Panc1 (cell line): Measurements from ENCODE around the gene RWDD4. TPM values are rescaled to one million over a fixed set of nuclear protein-coding genes. Genes with fewer than 3 reads are reported as not detected.

ENCODE experiments used
- ATAC-seq: fragments of 200-7000 bp; cut with Tn5 transposase; 2 replicates; pipeline ENCODE4 v1.9.1; 2020; ENCODE audit warnings: mild to moderate bottlenecking, moderate library complexity
- BruUV-seq: library from RNA; stranded (reverse); fragments of 400-500 nt; replicated peaks from 2 replicates; lab custom pipeline; 2021; lab: Mats Ljungman, UMichigan
- CTCF ChIA-PET: fragments of 300-600 bp; sonication (Branson Sonifier 250); formaldehyde crosslinking; loops from one replicate; lab custom pipeline; 2022; ENCODE audit warnings: antibody characterized with exemption; lab: Charles Lee
- POLR2A ChIA-PET: fragments of 300-600 bp; sonication (Branson Sonifier 250); formaldehyde crosslinking; loops from one replicate; lab custom pipeline; 2022; ENCODE audit warnings: antibody characterized with exemption; lab: Charles Lee
- DNase-seq: peaks from one replicate; pipeline ENCODE4 v3.0.0-alpha.2; 2010; ENCODE audit warnings: low read depth, low spot score
- H3K27ac ChIP-seq: 2 replicates; pipeline ENCODE4 v1.5.1; 2011; ENCODE audit warnings: mild to moderate bottlenecking, low read length, inconsistent platforms
- H3K27me3 ChIP-seq: fragments of 200-500 bp; sonication (Bioruptor generic); 2 replicates; pipeline ENCODE4 v1.6.0; 2014; ENCODE audit warnings: low read length, inconsistent platforms; ENCODE audit not compliant: control insufficient read depth, insufficient read depth
- H3K36me3 ChIP-seq: fragments of 200-500 bp; sonication (Bioruptor generic); 2 replicates; pipeline ENCODE4 v1.5.1; 2014; ENCODE audit warnings: inconsistent platforms, mild to moderate bottlenecking, low read length, moderate library complexity; ENCODE audit not compliant: control insufficient read depth, insufficient read depth
- H3K4me1 ChIP-seq: 2 replicates; pipeline ENCODE4 v1.5.1; 2011; ENCODE audit warnings: inconsistent platforms, mild to moderate bottlenecking, low read length, moderate library complexity; ENCODE audit not compliant: control insufficient read depth, insufficient read depth
- H3K4me3 ChIP-seq, 2 experiments: 2 replicates each; pipeline ENCODE4 v1.5.1; 2011 to 2012; ENCODE audit warnings: low read depth in 2 of 2, low read length in 2 of 2, mild to moderate bottlenecking in 2 of 2, inconsistent platforms in 1 of 2, moderate library complexity in 1 of 2
- H3K9me3 ChIP-seq: fragments of 200-500 bp; sonication (Bioruptor generic); 2 replicates; pipeline ENCODE4 v1.5.1; 2014; ENCODE audit warnings: low read depth, mild to moderate bottlenecking, inconsistent platforms, low read length, moderate library complexity; ENCODE audit not compliant: control insufficient read depth, insufficient read depth
- POLR2AphosphoS5 ChIP-seq: IDR thresholded peaks from 2 replicates; pipeline ENCODE4 v1.6.1; 2012; ENCODE audit warnings: mild to moderate bottlenecking, low read depth, low read length, moderate library complexity
- SIN3A ChIP-seq: IDR thresholded peaks from 2 replicates; pipeline ENCODE4 v1.6.1; 2012; ENCODE audit warnings: low read depth, mild to moderate bottlenecking, low read length, moderate library complexity, borderline replicate concordance; ENCODE audit not compliant: insufficient read depth
- TCF7L2 ChIP-seq: IDR thresholded peaks from 2 replicates; pipeline ENCODE4 v1.6.1; 2011; ENCODE audit warnings: mild to moderate bottlenecking, low read depth, low read length, inconsistent platforms
- in situ Hi-C: cut with HindIII; loops from 2 replicates; pipeline ENCODE4 v1.10.0; 2016; ENCODE audit warnings: low sequenced_read_pairs, low pct_unique_long_range_greater_than_20kb
- intact Hi-C: fragments of 100-400 bp; cut with micrococcal nuclease; formaldehyde crosslinking; loops from one replicate; pipeline ENCODE4 v1.10.0; 2022; ENCODE audit not compliant: unreplicated experiment
- total RNA-seq: library from RNA; stranded (reverse); gene quantifications from one replicate; pipeline ENCODE4 v1.2.1, GENCODE V29; 2021; ENCODE audit not compliant: unreplicated experiment
- TF ChIP-seq, protein P1 (sequence below), 2 experiments: IDR thresholded peaks; 2 replicates each; pipeline ENCODE4 v1.6.1; 2011 to 2012; ENCODE audit warnings: low read depth in 2 of 2, control low read depth in 1 of 2, low read length in 1 of 2, mild to moderate bottlenecking in 1 of 2, moderate library complexity in 1 of 2; ENCODE audit not compliant: insufficient read depth in 1 of 2
- TF ChIP-seq, protein P2 (sequence below): fragments of 450-650 bp; IDR thresholded peaks from 2 replicates; pipeline ENCODE4 v1.5.1; 2017; ENCODE audit warnings: mild to moderate bottlenecking

RWDD4 gene
- total RNA-seq, 1 experiment from 2014 or later: 27.4 TPM

DNA sequence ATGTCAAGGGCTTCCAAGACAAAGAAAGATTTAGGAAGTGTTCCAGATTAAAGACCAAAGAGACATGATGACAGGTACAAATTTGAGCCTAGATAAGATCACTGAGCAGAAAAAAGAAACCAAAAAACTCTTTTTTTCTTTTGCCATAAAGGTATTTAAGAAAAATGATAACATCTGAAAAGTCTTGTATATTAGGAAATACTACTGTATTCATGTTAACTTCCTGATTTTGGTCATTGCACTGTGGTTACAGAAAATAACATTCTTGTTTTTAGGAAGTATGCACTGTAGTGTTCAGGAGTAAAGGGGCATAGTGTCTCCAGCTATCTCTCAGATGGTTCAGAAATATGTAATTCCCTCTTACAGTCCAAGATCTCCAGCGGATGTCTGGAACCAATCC lies 37.1 kb downstream of the RWDD4 start:
- in situ Hi-C loops (no loop called here), intact Hi-C loops (no loop called here)
- Histone ChIP-seq H3K4me3 (no peak overlapping the region), H3K27me3 (no peaks in the 10 kb centered on the region), H3K9me3 (no peaks in the 10 kb centered on the region), H3K36me3 (no peaks in the 10 kb centered on the region), H3K27ac (no peak overlapping the region), H3K4me1 (no peaks in the 10 kb centered on the region)
- POLR2A ChIA-PET: no interaction called here
- DNase-seq: no peak
- no peak for ATAC-seq
- TF ChIP-seq TCF7L2 (no peak), SIN3A (no peak), POLR2AphosphoS5 (no peak)
- TF ChIP-seq, protein P1, sequence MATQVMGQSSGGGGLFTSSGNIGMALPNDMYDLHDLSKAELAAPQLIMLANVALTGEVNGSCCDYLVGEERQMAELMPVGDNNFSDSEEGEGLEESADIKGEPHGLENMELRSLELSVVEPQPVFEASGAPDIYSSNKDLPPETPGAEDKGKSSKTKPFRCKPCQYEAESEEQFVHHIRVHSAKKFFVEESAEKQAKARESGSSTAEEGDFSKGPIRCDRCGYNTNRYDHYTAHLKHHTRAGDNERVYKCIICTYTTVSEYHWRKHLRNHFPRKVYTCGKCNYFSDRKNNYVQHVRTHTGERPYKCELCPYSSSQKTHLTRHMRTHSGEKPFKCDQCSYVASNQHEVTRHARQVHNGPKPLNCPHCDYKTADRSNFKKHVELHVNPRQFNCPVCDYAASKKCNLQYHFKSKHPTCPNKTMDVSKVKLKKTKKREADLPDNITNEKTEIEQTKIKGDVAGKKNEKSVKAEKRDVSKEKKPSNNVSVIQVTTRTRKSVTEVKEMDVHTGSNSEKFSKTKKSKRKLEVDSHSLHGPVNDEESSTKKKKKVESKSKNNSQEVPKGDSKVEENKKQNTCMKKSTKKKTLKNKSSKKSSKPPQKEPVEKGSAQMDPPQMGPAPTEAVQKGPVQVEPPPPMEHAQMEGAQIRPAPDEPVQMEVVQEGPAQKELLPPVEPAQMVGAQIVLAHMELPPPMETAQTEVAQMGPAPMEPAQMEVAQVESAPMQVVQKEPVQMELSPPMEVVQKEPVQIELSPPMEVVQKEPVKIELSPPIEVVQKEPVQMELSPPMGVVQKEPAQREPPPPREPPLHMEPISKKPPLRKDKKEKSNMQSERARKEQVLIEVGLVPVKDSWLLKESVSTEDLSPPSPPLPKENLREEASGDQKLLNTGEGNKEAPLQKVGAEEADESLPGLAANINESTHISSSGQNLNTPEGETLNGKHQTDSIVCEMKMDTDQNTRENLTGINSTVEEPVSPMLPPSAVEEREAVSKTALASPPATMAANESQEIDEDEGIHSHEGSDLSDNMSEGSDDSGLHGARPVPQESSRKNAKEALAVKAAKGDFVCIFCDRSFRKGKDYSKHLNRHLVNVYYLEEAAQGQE (IDR thresholded peaks at IDR 0.05; ENCODE audit: insufficient read depth in 1 of 2, low read depth in 2 of 2, low read length in 1 of 2): no peak
- TF ChIP-seq, protein P2, sequence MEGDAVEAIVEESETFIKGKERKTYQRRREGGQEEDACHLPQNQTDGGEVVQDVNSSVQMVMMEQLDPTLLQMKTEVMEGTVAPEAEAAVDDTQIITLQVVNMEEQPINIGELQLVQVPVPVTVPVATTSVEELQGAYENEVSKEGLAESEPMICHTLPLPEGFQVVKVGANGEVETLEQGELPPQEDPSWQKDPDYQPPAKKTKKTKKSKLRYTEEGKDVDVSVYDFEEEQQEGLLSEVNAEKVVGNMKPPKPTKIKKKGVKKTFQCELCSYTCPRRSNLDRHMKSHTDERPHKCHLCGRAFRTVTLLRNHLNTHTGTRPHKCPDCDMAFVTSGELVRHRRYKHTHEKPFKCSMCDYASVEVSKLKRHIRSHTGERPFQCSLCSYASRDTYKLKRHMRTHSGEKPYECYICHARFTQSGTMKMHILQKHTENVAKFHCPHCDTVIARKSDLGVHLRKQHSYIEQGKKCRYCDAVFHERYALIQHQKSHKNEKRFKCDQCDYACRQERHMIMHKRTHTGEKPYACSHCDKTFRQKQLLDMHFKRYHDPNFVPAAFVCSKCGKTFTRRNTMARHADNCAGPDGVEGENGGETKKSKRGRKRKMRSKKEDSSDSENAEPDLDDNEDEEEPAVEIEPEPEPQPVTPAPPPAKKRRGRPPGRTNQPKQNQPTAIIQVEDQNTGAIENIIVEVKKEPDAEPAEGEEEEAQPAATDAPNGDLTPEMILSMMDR: no peak
- CTCF ChIA-PET: no interaction called here
- BruUV-seq: no TSS peak

DNA sequence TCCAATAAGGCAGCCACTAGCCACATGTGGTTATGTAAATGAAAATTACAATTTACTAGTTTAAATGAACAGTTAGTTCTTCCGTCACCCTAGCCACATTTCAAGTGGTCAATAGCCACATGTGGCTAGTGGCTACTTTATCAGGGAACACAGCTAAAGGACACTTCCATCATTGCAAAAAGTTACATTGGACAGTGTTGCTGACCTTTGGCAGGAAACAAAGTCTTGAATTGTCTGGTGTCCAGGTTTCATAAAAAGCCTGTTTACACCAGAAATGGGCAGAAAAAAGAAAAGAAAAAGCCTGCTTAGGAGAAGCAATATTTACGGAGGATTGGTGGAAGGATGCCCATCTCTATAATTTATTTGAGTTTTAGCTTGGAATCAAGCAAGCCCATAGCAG lies 38.6 kb downstream of the RWDD4 start:
- Histone ChIP-seq H3K27me3 (no peaks in the 10 kb centered on the region), H3K4me1 (no peaks in the 10 kb centered on the region), H3K27ac (no peak overlapping the region), H3K36me3 (no peaks in the 10 kb centered on the region), H3K4me3 (no peak overlapping the region), H3K9me3 (no peaks in the 10 kb centered on the region)
- intact Hi-C loops (no loop called here), in situ Hi-C loops (no loop called here)
- CTCF ChIA-PET: no interaction called here
- no TSS peak for BruUV-seq
- TF ChIP-seq SIN3A: no peak
- DNase-seq (no peak), ATAC-seq (no peak)
- POLR2A ChIA-PET: interaction anchor here (0.6 to 0.7 kb wide), 2 partner anchors 60 to 1755 kb away, joined by 3 to 14 read pairs; no protein-coding TSS in a partner anchor

DNA sequence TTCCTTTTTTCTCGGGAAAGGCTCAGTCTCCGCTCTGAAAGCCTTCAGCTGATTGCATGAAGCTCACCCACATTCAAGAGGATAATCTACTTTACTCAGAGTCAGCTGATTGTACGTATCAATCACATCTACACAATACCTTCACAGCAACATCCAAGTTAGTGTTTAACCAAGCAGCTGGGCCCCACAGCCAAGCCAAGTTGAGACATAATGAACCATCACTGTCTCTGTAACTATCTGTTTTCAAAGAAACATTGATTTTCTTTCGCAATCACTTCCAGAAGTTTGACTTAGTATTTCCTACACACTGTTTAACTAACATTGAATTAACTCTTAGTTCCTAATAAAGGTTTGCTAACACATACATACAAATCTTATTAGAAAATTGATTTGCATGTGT lies 40.3 kb downstream of the RWDD4 start:
- DNase-seq (no peak), ATAC-seq (no peak)
- Histone ChIP-seq H3K4me3 (no peak overlapping the region), H3K36me3 (no peaks in the 10 kb centered on the region), H3K9me3 (no peaks in the 10 kb centered on the region), H3K27me3 (no peaks in the 10 kb centered on the region), H3K4me1 (no peaks in the 10 kb centered on the region), H3K27ac (no peak overlapping the region)
- TF ChIP-seq SIN3A: no peak
- TF ChIP-seq, protein P1 (IDR thresholded peaks at IDR 0.05; ENCODE audit: insufficient read depth in 1 of 2, low read depth in 2 of 2, low read length in 1 of 2): no peak
- in situ Hi-C loops (no loop called here), intact Hi-C loops (no loop called here)
- POLR2A ChIA-PET: no interaction called here
- CTCF ChIA-PET: no interaction called here
- BruUV-seq: no TSS peak
